Lung (tissue), 12 donors: ENCODE data around the gene GATB. TPM values are rescaled to one million over a fixed set of nuclear protein-coding genes. Genes with fewer than 3 reads are reported as not detected.

ENCODE experiments used
- ATAC-seq: fragments of 200-7000 bp; cut with Tn5 transposase; one replicate; pipeline ENCODE4 v1.9.1; 2020; ENCODE audit warnings: moderate number of reproducible peaks; ENCODE audit not compliant: insufficient read depth, low FRiP score
- DNase-seq, 3 donors: peaks; one replicate each; pipeline ENCODE4 v3.0.0-alpha.2; 2013 to 2017
- H3K27ac ChIP-seq, 2 donors: one replicate each; pipeline ENCODE4 v1.5.1; 2013; ENCODE audit warnings: mild to moderate bottlenecking in 2 of 2, moderate library complexity in 2 of 2, control low read depth in 1 of 2, inconsistent platforms in 1 of 2, low read depth in 1 of 2, low read length in 1 of 2
- H3K27me3 ChIP-seq, 3 donors: one replicate each; pipeline ENCODE4 v1.5.1; 2013; ENCODE audit warnings: low read length in 2 of 3; ENCODE audit not compliant: control insufficient read depth in 3 of 3, insufficient read depth in 3 of 3
- H3K36me3 ChIP-seq, 4 donors: one replicate each; pipeline ENCODE4 v1.5.1; 2013; ENCODE audit warnings: low read length in 4 of 4, mild to moderate bottlenecking in 1 of 4, moderate library complexity in 1 of 4; ENCODE audit not compliant: control insufficient read depth in 4 of 4, insufficient read depth in 4 of 4
- H3K4me1 ChIP-seq, 5 donors: one replicate each; pipeline ENCODE4 v1.5.1; 2013; ENCODE audit warnings: low read length in 5 of 5, mild to moderate bottlenecking in 2 of 5, moderate library complexity in 1 of 5; ENCODE audit not compliant: control insufficient read depth in 5 of 5, insufficient read depth in 5 of 5
- H3K4me3 ChIP-seq: one replicate; pipeline ENCODE4 v1.5.1; 2013; ENCODE audit warnings: mild to moderate bottlenecking, control low read depth, moderate library complexity
- H3K9ac ChIP-seq, 2 donors: one replicate each; pipeline ENCODE4 v1.5.1; 2013; ENCODE audit warnings: low read length in 2 of 2, control low read depth in 1 of 2; ENCODE audit not compliant: insufficient read depth in 1 of 2
- H3K9me3 ChIP-seq, 4 donors: one replicate each; pipeline ENCODE4 v1.5.1; 2013; ENCODE audit warnings: low read length in 3 of 4, mild to moderate bottlenecking in 1 of 4, moderate library complexity in 1 of 4; ENCODE audit not compliant: control insufficient read depth in 4 of 4, insufficient read depth in 3 of 4
- CTCF ChIP-seq: IDR thresholded peaks from 2 replicates; pipeline ENCODE4 v1.5.1; 2012; ENCODE audit warnings: mild to moderate bottlenecking; ENCODE audit errors: control extremely low read depth, extremely low read depth
- WGBS, 2 donors: extraction: QIAGEN DNeasy Blood & Tissue Kit; methylation state at CpG; one replicate each; pipeline ENCODE4 v1.1.7; 2013; 5-methylcytosine and 5-hydroxymethylcytosine counted together
- polyA plus RNA-seq, 2 donors: library from polyadenylated mRNA; stranded (reverse); fragments of 200-250 nt; gene quantifications; one replicate each; pipeline ENCODE4 v1.2.1, GENCODE V29; 2013
- total RNA-seq, 2 donors: library from RNA; depleted of rRNA in 1 of 2; stranded (reverse); fragments of >200 nt in 1 of 2; gene quantifications; one replicate each; pipeline ENCODE4 v1.2.1, GENCODE V29; 2014 to 2021
- donor health status: control.
- donor health status: control.
- donor health status: Bipolar disorder and iron deficiency.
- donor health status: healthy.
- donor health status: DM: yes; HTN: yes; CAD: no.

Gene GATB
- total and polyA plus RNA-seq, 4 donors, result 11.0 to 18.4 (median 15.6) TPM

GRCh38 chr4:151652841-151653547 is 107.8 kb downstream of the GATB start:
- ATAC-seq, result no peak
- TF ChIP-seq CTCF, result no peak

GRCh38 chr4:151651496-151651895 is 109.3 kb downstream of the GATB start:
- no peak for TF ChIP-seq CTCF
- WGBS, 2 donors, result 94 to 96% methylated on average over 1 of the region's 1 CpG
- H3K9ac ChIP-seq, result no peak overlapping the region
- no peak overlapping the region for H3K27ac ChIP-seq
- DNase-seq (no peak), ATAC-seq (no peak)
- H3K9me3 ChIP-seq, result no peaks in the 10 kb centered on the region
- peaks cover 0 to 3% (median 0%) of the 10 kb centered on the region in 4 donors for H3K36me3 ChIP-seq
- H3K4me1 ChIP-seq, result no peaks in the 10 kb centered on the region
- H3K27me3 ChIP-seq, result peaks cover 0 to 3% (median 0%) of the 10 kb centered on the region in 3 donors
- H3K4me3 ChIP-seq, result no peak overlapping the region

More at GRCh38 chr4:151652841-151653547, 107.8 kb downstream of the GATB start:
- no peak overlapping the region for H3K4me3 ChIP-seq
- no peaks in the 10 kb centered on the region for H3K27me3 ChIP-seq
- peaks cover 0 to 6% (median 0%) of the 10 kb centered on the region in 4 donors for H3K36me3 ChIP-seq
- H3K9ac ChIP-seq, result no peak overlapping the region
- H3K9me3 ChIP-seq, result no peaks in the 10 kb centered on the region
- no peaks in the 10 kb centered on the region for H3K4me1 ChIP-seq
- no peak overlapping the region for H3K27ac ChIP-seq
- 84 to 85% methylated on average over 3 of the region's 3 CpGs for WGBS, 2 donors
- no peak for DNase-seq

DNA sequence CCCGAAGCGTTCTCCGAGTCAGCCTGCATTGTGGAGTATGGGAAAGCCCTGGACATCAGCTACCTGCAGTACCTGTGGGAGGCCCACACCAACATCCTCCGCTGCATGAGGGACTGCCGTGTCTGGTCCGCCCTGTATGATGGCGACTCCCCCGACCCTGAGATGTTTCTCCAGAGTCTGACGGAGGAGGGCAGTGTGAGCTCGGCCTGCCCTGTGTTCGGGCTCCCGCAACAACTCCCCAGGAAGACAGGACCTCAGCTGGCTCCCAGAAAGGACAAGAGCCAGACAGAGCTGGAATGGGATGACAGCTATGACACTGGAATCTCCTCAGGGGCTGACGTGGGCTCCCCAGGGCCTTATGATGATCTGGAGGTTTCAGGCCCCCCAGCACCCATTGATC is 111.3 kb downstream of the GATB start:
- WGBS, 2 donors, result 90 to 95% methylated on average over 13 of the region's 13 CpGs
- peaks cover 0 to 4% (median 0%) of the 10 kb centered on the region in 4 donors for H3K36me3 ChIP-seq
- H3K9me3 ChIP-seq, result no peaks in the 10 kb centered on the region
- no peak for TF ChIP-seq CTCF
- DNase-seq, result no peak
- H3K4me1 ChIP-seq, result no peaks in the 10 kb centered on the region
- peaks cover 0 to 3% (median 0%) of the 10 kb centered on the region in 3 donors for H3K27me3 ChIP-seq
- no peak for ATAC-seq
- H3K9ac ChIP-seq, result no peak overlapping the region
- no peak overlapping the region for H3K4me3 ChIP-seq
- no peak overlapping the region for H3K27ac ChIP-seq
